Measurements from ENCODE around the gene KRTAP3-2. TPM values are rescaled to one million over a fixed set of nuclear protein-coding genes. Genes with fewer than 3 reads are reported as not detected.

Gene KRTAP3-2
- total RNA-seq, 1 donor from 2014 or later = not detected

- no peaks in the 10 kb centered on the region for H3K36me3 Mint-ChIP-seq
- DNase-seq (ENCODE audit: extremely low spot score, unreplicated experiment) = no peak
- H3K4me1 Mint-ChIP-seq (ENCODE audit: unreplicated experiment) = peaks cover 12% of the 10 kb centered on the region
- H3K9me3 Mint-ChIP-seq = peaks cover 4% of the 10 kb centered on the region
- H3K4me3 Mint-ChIP-seq = no peak overlapping the region
- TF ChIP-seq CTCF (conservative IDR thresholded peaks at IDR 0.05) = no peak
- no peaks in the 10 kb centered on the region for H3K27me3 Mint-ChIP-seq
- H3K27ac Mint-ChIP-seq = no peak overlapping the region
These were observed 4.7 kb upstream of the KRTAP3-2 start for GRCh38 chr17:41004397-41004796.

- H3K9me3 Mint-ChIP-seq = peaks cover 4% of the 10 kb centered on the region
- H3K36me3 Mint-ChIP-seq = no peaks in the 10 kb centered on the region
- no peaks in the 10 kb centered on the region for H3K27me3 Mint-ChIP-seq
- peaks cover 7% of the 10 kb centered on the region for H3K4me1 Mint-ChIP-seq (ENCODE audit: unreplicated experiment)
- no peak for DNase-seq (ENCODE audit: extremely low spot score, unreplicated experiment)
- no peak overlapping the region for H3K27ac Mint-ChIP-seq
- TF ChIP-seq CTCF (conservative IDR thresholded peaks at IDR 0.05) = no peak
- H3K4me3 Mint-ChIP-seq = no peak overlapping the region
These were observed 4.2 kb upstream of the KRTAP3-2 start for GRCh38 chr17:41003926-41004325.

- no peaks in the 10 kb centered on the region for H3K27me3 Mint-ChIP-seq
- DNase-seq (ENCODE audit: extremely low spot score, unreplicated experiment) = no peak
These were observed 3.1 kb upstream of the KRTAP3-2 start for GRCh38 chr17:41002814-41003213.

GRCh38 chr17:41001795-41002194 lies 2.1 kb upstream of the KRTAP3-2 start:
- H3K36me3 Mint-ChIP-seq = no peaks in the 10 kb centered on the region
- no peak for TF ChIP-seq CTCF (conservative IDR thresholded peaks at IDR 0.05)
- H3K27ac Mint-ChIP-seq = no peak overlapping the region
- peaks cover 4% of the 10 kb centered on the region for H3K4me1 Mint-ChIP-seq (ENCODE audit: unreplicated experiment)
- peaks cover 4% of the 10 kb centered on the region for H3K9me3 Mint-ChIP-seq
- no peak overlapping the region for H3K4me3 Mint-ChIP-seq
- no peak for DNase-seq (ENCODE audit: extremely low spot score, unreplicated experiment)
- no peaks in the 10 kb centered on the region for H3K27me3 Mint-ChIP-seq

More at GRCh38 chr17:41002814-41003213, 3.1 kb upstream of the KRTAP3-2 start:
- Mint-ChIP-seq H3K9me3 (peaks cover 4% of the 10 kb centered on the region), H3K36me3 (no peaks in the 10 kb centered on the region), H3K4me1 (ENCODE audit: unreplicated experiment) (peaks cover 4% of the 10 kb centered on the region), H3K27ac (no peak overlapping the region), H3K4me3 (no peak overlapping the region)
- no peak for TF ChIP-seq CTCF (conservative IDR thresholded peaks at IDR 0.05)

GRCh38 chr17:40997361-40997760 lies 2.3 kb downstream of the KRTAP3-2 start:
- TF ChIP-seq CTCF (conservative IDR thresholded peaks at IDR 0.05) = no peak
- H3K27me3 Mint-ChIP-seq = no peaks in the 10 kb centered on the region

GRCh38 chr17:40996829-40997228 lies 2.9 kb downstream of the KRTAP3-2 start:
- DNase-seq (ENCODE audit: extremely low spot score, unreplicated experiment) = no peak

More at GRCh38 chr17:40997361-40997760, 2.3 kb downstream of the KRTAP3-2 start:
- Mint-ChIP-seq H3K27ac (no peak overlapping the region), H3K9me3 (peaks cover 4% of the 10 kb centered on the region), H3K4me1 (ENCODE audit: unreplicated experiment) (no peaks in the 10 kb centered on the region), H3K36me3 (no peaks in the 10 kb centered on the region), H3K4me3 (no peak overlapping the region)
- DNase-seq (ENCODE audit: extremely low spot score, unreplicated experiment) = no peak

More at GRCh38 chr17:40996829-40997228, 2.9 kb downstream of the KRTAP3-2 start:
- no peak for TF ChIP-seq CTCF (conservative IDR thresholded peaks at IDR 0.05)
- Mint-ChIP-seq H3K27ac (no peak overlapping the region), H3K9me3 (peaks cover 4% of the 10 kb centered on the region), H3K27me3 (no peaks in the 10 kb centered on the region), H3K4me1 (ENCODE audit: unreplicated experiment) (no peaks in the 10 kb centered on the region), H3K36me3 (no peaks in the 10 kb centered on the region), H3K4me3 (no peak overlapping the region)

Measured in type B pancreatic cell (in vitro differentiated cells).